DOHH2 (cell line): ENCODE measurements around the gene ATP2A3.

Source experiments
- H3F3A ChIP-seq: fragments of 200-600 bp; sonication (generic), shearing (Covaris generic); 2 replicates; pipeline ENCODE4 v1.6.0; 2016; ENCODE audit warnings: antibody characterized with exemption, mild to moderate bottlenecking; ENCODE audit not compliant: control insufficient read depth, insufficient read depth
- H3K27ac ChIP-seq: fragments of 200-600 bp; sonication (generic); 2 replicates; pipeline ENCODE4 v1.5.1; 2014; ENCODE audit warnings: low read depth, mild to moderate bottlenecking, low read length, moderate library complexity
- H3K27me3 ChIP-seq: fragments of 200-600 bp; sonication (generic); 2 replicates; pipeline ENCODE4 v1.6.1; 2014; ENCODE audit warnings: mild to moderate bottlenecking, low read length, mixed read lengths; ENCODE audit not compliant: control insufficient read depth
- H3K36me3 ChIP-seq: fragments of 200-600 bp; sonication (generic); 2 replicates; pipeline ENCODE4 v1.6.1; 2014; ENCODE audit warnings: mild to moderate bottlenecking, low read length, moderate library complexity, mixed read lengths; ENCODE audit not compliant: control insufficient read depth
- H3K4me1 ChIP-seq: fragments of 200-600 bp; sonication (generic); 2 replicates; pipeline ENCODE4 v1.6.1; 2014; ENCODE audit warnings: mild to moderate bottlenecking, low read length, mixed read lengths; ENCODE audit not compliant: control insufficient read depth
- H3K4me2 ChIP-seq: fragments of 200-600 bp; sonication (generic); 2 replicates; pipeline ENCODE4 v1.6.0; 2014; ENCODE audit warnings: mild to moderate bottlenecking, low read length, moderate library complexity
- H3K4me3 ChIP-seq: fragments of 200-600 bp; sonication (generic); 2 replicates; pipeline ENCODE4 v1.5.1; 2014; ENCODE audit warnings: mild to moderate bottlenecking, low read length, mixed read lengths
- H3K79me2 ChIP-seq: fragments of 200-600 bp; sonication (generic); 2 replicates; pipeline ENCODE4 v1.6.1; 2014; ENCODE audit warnings: mild to moderate bottlenecking, low read length, mixed read lengths; ENCODE audit not compliant: control insufficient read depth
- H3K9me2 ChIP-seq: fragments of 200-600 bp; sonication (generic); replicated peaks from 2 replicates; pipeline ENCODE4 v1.6.1; 2014; ENCODE audit warnings: mild to moderate bottlenecking, low read length, mixed read lengths; ENCODE audit not compliant: control insufficient read depth
- H3K9me3 ChIP-seq: fragments of 200-600 bp; sonication (generic); 2 replicates; pipeline ENCODE4 v1.6.1; 2014; ENCODE audit warnings: antibody characterized with exemption, low read length, mixed read lengths; ENCODE audit not compliant: control insufficient read depth, insufficient read depth
- H4K20me1 ChIP-seq: fragments of 200-600 bp; sonication (generic); 2 replicates; pipeline ENCODE4 v1.6.0; 2014; ENCODE audit warnings: low read depth, mild to moderate bottlenecking, antibody characterized with exemption, low read length, moderate library complexity; ENCODE audit not compliant: control insufficient read depth, insufficient read depth
- EZH2phosphoT487 ChIP-seq: fragments of 200-600 bp; sonication (generic); IDR thresholded peaks from 2 replicates; pipeline ENCODE4 v1.6.1; 2017; ENCODE audit warnings: borderline replicate concordance, mild to moderate bottlenecking, antibody characterized with exemption, low read length, moderate library complexity, mixed read lengths
- TF ChIP-seq, protein P1 (sequence below): fragments of 200-600 bp; sonication (generic); IDR thresholded peaks from one replicate; pipeline ENCODE4 v1.5.1; 2014; ENCODE audit warnings: antibody characterized with exemption, mild to moderate bottlenecking, low read depth, low read length; ENCODE audit not compliant: poor library complexity, severe bottlenecking

The ATP2A3 gene

DNA sequence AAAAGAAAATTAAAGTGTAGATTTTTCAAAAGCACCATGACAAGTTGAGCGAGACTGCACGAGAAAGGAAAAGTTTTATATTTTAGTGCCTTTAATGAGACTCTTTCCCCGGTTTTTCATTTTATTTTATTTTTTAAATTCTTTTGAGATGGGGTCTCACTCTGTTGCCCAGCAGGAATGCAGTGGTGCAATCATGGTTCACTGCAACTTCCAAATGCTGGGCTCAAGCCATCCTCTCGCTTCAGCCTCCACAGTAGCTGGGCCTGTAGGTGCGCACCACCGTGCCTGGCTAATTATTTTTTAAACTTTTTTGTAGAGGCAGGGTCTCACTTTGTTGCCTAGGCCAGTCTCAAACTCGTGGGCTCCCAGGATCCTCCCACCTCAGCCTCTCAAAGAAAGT is 5.7 kb upstream of the ATP2A3 start:
- no peaks in the 10 kb centered on the region for H4K20me1 ChIP-seq
- no peak for TF ChIP-seq EZH2phosphoT487
- TF ChIP-seq, protein P1, sequence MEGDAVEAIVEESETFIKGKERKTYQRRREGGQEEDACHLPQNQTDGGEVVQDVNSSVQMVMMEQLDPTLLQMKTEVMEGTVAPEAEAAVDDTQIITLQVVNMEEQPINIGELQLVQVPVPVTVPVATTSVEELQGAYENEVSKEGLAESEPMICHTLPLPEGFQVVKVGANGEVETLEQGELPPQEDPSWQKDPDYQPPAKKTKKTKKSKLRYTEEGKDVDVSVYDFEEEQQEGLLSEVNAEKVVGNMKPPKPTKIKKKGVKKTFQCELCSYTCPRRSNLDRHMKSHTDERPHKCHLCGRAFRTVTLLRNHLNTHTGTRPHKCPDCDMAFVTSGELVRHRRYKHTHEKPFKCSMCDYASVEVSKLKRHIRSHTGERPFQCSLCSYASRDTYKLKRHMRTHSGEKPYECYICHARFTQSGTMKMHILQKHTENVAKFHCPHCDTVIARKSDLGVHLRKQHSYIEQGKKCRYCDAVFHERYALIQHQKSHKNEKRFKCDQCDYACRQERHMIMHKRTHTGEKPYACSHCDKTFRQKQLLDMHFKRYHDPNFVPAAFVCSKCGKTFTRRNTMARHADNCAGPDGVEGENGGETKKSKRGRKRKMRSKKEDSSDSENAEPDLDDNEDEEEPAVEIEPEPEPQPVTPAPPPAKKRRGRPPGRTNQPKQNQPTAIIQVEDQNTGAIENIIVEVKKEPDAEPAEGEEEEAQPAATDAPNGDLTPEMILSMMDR = no peak
- H3K4me3 ChIP-seq = no peak overlapping the region
- H3K27me3 ChIP-seq = peaks cover 4% of the 10 kb centered on the region; the same call in 1 of the 2 replicates
- H3K9me2 ChIP-seq = no peaks in the 10 kb centered on the region
- H3F3A ChIP-seq = peaks cover 6% of the 10 kb centered on the region; the same call in 1 of the 2 replicates
- peaks cover 57% of the 10 kb centered on the region for H3K4me1 ChIP-seq
- no peak overlapping the region for H3K4me2 ChIP-seq
- peaks cover 3% of the 10 kb centered on the region; the same call in 1 of the 2 replicates for H3K9me3 ChIP-seq
- H3K36me3 ChIP-seq = no peaks in the 10 kb centered on the region
- H3K79me2 ChIP-seq = no peaks in the 10 kb centered on the region
- no peak overlapping the region for H3K27ac ChIP-seq

DNA sequence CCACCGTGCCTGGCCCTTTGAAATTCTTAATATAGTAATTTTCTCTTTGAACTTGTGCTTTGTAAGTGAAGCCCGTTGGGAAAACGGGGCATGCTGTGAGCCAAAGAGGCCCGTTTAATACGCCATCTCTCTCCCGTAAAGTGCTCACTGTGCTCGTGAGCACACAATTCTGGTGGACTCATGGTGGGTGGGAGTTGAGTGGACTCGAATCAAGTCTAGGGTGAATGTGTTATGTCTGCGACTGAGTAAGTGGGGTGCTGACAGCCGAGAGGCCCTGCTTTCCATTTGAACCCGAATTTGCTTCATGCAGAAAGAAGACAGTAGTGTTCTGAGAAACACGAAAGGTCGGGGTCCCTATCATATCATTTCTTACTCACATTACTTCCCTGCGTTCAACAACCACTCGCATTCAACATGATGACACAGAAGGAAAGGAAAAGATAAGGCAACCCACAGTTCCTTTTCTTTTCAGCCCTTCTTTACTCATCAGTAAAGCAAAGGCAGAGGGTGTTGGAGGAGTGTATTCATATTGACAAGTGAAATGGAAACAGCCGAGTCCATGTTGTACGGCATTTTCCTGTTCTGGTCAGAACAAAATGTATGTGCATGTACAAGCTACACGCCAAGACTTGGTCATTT is 4.8 kb upstream of the ATP2A3 start:
- Histone ChIP-seq H3K79me2 (peaks cover 3% of the 10 kb centered on the region), H3K9me3 (no peaks in the 10 kb centered on the region), H3K9me2 (no peaks in the 10 kb centered on the region), H3K4me1 (peaks cover 60% of the 10 kb centered on the region), H3K4me2 (no peak overlapping the region), H3F3A (peaks cover 9% of the 10 kb centered on the region), H3K36me3 (no peaks in the 10 kb centered on the region), H3K27ac (no peak overlapping the region), H4K20me1 (no peaks in the 10 kb centered on the region), H3K4me3 (no peak overlapping the region), H3K27me3 (peaks cover 4% of the 10 kb centered on the region; the same call in 1 of the 2 replicates)
- TF ChIP-seq, protein P1 = no peak
- TF ChIP-seq EZH2phosphoT487 = no peak

DNA sequence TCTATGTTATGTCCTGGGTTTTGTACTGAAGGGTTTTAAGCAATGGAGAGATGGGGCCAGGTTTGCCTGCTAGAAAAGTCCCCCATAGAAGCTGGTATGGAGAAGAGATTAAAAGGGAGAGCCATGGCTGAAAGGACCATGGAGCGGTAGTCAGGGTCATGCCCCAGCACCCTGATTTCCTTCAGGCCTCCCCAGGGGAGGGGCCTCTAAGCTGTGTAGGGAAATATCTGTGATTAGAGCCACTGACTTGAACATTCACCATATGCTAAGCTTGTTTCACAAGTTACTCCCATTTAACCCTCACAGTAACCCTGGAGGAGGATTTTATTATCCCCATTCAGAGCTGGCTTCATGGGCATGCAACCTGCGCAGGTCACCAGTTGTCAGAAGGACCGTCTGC is 3.8 kb upstream of the ATP2A3 start:
- H3K27me3 ChIP-seq = peaks cover 4% of the 10 kb centered on the region; the same call in 1 of the 2 replicates
- peak overlapping the region; percentile 36 for H3K4me2 ChIP-seq
- peaks cover 55% of the 10 kb centered on the region for H3K4me1 ChIP-seq
- no peak overlapping the region for H3K27ac ChIP-seq
- no peak for TF ChIP-seq EZH2phosphoT487
- TF ChIP-seq, protein P1 = no peak
- no peaks in the 10 kb centered on the region for H3K9me2 ChIP-seq
- H3K9me3 ChIP-seq = no peaks in the 10 kb centered on the region
- no peaks in the 10 kb centered on the region for H4K20me1 ChIP-seq
- H3K79me2 ChIP-seq = peaks cover 12% of the 10 kb centered on the region
- peak overlapping the region; percentile 37 for H3K4me3 ChIP-seq
- peaks cover 8% of the 10 kb centered on the region for H3K36me3 ChIP-seq
- peaks cover 11% of the 10 kb centered on the region for H3F3A ChIP-seq
